ENCODE measurements around the gene CTSC. TPM values are rescaled to one million over a fixed set of nuclear protein-coding genes. Genes with fewer than 3 reads are reported as not detected.
"Not testable (repeated sequence)": the region's sequence is repeated elsewhere in the genome, so short reads cannot be mapped to it uniquely, and the experiment has no call there.

Gene CTSC
- total RNA-seq, 2 donors from 2014 or later: 75.2 to 90.0 TPM

DNA sequence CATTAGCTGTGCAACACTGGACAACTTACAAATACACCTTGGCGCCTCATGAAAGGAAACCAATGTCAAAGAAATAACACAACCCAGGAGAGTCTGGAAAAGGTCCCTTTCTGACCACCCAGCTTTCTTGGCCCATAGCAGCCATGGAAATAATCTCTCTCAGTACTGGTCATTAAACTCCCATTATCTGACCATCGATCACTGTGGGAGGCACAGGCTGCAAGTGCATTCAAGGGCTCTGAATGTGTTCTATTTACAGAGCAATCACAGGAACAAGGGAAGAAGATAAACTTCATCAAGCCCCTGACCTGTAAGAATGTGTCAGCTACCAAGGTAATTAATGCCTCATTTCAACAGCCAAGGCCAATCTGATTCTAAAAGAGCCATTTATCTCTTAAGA is 40.1 kb downstream of the CTSC start:
- no peak for DNase-seq
- intact Hi-C loops (cut with DNase I): no loop called here
- ATAC-seq: no peak

DNA sequence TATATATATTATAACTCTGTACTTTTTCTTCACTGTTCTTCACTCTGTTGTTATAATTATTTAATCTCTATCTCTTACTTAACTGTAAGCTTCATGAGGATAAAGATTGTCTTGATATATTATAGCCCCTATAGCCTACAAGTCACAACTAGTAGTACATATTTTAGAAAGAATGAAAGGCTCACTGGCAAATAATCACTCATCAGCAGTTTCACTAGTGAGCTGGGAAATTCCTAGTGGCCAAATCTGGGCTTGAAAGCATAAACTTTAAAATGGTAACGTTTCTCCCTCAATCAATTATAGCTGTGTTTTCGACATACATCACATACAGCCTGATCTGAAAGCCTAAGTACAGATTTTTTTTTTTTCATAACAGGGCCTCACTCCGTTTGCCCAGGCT is 42.5 kb downstream of the CTSC start:
- intact Hi-C loops (cut with DNase I): no loop called here
- no peak for DNase-seq
- ATAC-seq: no peak

GRCh38 chr11:88293931-88294330 is 43.6 kb downstream of the CTSC start:
- intact Hi-C loops (cut with DNase I): no loop called here
- DNase-seq: no peak
- ATAC-seq: peak in 1 of 2 donors; percentile 53

DNA sequence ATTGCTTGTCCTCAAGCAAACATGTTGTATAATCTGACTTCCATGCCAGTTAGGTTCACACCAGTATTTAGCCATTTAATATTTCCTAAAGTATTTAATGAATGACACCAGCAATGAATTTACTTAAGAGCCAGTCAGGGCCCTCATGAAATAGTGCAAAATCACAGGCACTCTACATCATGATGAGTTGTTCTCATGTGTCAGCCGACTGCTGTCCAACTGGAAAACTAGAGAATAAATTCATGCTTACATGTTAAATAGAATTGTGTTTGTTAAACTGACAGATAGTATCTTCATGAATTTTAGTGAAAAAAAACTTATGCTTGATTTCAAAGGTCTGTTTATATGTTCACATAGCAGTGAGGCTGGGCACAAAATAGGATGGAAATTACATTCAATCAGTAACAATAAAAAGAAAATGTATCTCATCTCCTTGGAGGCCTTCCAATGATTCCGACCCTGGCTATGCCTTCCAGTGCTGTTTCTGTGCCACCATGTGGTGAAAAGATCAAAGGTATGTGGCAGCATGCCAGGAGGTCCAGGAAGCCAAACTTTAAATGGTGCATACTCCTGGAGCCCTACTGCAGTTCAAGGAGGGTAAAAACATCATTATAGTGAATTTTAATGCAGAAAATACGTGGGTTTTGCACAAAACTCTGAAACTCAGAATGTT is 45.2 kb downstream of the CTSC start:
- DNase-seq (peak; percentile 24), ATAC-seq (no peak)
- intact Hi-C loops (cut with DNase I): no loop called here

- no peak for ATAC-seq
- DNase-seq: no peak
- intact Hi-C loops (cut with DNase I): no loop called here
Observed at GRCh38 chr11:88288560-88288959, 49.0 kb downstream of the CTSC start.

DNA sequence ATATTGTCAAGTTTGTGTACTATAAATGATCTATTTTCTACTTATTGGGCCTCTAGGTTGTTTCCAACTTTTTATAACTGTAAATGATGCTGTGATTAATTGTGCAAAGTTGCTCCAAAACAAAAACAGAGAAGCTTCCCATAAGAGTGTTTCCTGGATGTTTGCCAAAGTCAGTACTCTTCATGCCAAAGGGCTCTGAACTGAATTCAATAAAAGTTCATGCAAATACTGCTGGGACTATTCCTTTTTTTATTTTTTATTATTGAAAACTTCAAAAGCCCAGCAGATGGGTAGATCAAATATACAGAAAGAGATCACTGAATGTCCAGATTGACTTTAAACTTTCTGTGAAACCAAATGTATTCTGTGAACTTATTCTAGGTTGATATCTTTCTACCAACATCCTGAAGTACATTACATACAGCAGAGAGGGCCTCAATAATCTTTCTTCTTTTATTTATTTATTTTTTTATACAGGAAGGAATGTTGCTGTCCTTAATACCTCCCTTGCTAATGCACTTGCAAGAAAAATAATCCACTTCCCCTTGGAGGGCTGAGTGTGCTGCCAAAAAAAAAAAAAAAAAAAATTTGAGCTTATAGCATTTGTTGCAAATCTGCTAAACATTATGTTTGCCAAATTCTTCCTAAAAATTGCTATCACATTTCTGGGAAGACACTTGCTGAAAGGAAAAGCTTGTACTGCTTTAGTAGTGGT is 53.0 kb downstream of the CTSC start:
- DNase-seq: no peak
- no peak for ATAC-seq
- intact Hi-C loops (cut with DNase I): no loop called here

- DNase-seq (no peak), ATAC-seq (no peak)
- intact Hi-C loops (cut with DNase I): no loop called here
Observed at GRCh38 chr11:88282747-88283515, 54.6 kb downstream of the CTSC start.

GRCh38 chr11:88281317-88281712 is 56.2 kb downstream of the CTSC start:
- ATAC-seq (no peak), DNase-seq (no peak)
- intact Hi-C loops (cut with DNase I): no loop called here

DNA sequence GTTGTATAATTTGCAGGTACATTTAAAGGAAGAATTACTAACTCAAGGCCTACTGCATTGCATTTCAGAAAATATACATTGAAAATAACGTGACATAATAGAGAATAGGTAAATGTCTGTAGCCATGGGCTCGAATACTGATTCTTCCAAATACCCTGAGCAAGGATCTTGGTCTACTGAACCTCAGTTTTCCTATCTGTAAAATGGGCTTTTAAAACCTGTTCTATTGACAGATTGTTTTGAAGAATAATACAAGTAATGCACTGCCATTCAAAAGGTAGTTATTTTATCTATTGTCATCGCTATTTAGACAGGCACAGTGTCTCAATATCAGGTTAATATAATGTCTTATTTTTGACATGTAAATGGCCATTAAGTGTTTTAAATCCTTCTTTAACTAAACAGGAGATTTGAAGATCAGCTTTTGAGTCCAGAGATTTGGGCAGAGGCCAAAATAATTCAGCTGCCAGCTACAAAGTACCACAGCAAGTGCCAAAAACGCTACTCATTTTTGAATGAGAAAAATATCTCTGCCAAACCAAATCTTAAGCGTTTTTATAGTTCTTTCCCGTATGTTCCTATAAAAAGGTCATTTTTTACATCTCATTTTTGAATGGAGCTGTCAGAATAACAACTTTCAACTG is 56.7 kb downstream of the CTSC start:
- peak; percentile 30 for DNase-seq
- no peak for ATAC-seq
- intact Hi-C loops (cut with DNase I): no loop called here

- no peak for ATAC-seq
- intact Hi-C loops (cut with DNase I): no loop called here
- DNase-seq: no peak
Observed at GRCh38 chr11:88277349-88277915, 60.1 kb downstream of the CTSC start.

GRCh38 chr11:88275636-88276035 is 61.9 kb downstream of the CTSC start:
- intact Hi-C loops (cut with DNase I): no loop called here
- ATAC-seq: no peak
- no peak for DNase-seq

DNA sequence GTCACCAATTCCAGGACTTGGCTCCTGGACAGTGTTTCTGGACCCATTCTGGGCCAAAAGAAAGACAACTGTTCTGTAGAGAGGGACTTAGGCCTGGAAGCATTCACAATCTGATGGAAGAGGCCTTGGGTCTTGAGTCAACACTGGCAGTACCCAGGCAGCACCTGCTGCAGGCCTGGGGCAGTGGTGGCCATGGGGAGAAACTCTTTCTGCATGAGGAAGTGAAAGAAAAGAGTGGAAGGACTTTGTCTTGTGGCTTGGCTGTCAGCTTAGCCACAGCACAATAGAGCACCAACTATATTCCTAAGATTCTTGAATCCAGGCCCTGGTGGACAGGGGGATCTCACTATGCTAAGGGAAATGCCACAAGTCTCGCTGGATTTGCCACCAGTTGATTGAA is 70.6 kb downstream of the CTSC start:
- intact Hi-C loops (cut with DNase I): no loop called here
- no peak for ATAC-seq
- DNase-seq: no peak

DNA sequence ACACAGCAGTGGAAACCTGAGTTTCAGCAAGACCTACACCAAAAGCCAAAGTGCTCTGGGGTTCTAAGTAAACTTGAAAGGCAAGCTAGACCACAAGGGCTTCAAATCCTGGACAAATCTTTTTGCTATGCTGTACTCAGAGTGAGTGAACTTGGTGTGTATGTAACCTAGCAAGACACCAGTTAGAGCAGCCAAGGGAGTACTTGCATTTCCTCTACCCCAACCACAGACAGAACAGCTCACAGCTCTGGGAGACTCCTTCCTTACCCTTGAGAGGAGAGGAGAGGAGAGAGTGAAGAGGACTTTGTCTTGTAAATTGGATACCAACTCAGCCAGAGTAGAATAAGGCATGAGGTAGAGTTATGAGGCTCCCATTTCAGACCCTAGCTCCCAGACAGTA is 71.4 kb downstream of the CTSC start:
- intact Hi-C loops (cut with DNase I): no loop called here
- ATAC-seq: no peak

DNA sequence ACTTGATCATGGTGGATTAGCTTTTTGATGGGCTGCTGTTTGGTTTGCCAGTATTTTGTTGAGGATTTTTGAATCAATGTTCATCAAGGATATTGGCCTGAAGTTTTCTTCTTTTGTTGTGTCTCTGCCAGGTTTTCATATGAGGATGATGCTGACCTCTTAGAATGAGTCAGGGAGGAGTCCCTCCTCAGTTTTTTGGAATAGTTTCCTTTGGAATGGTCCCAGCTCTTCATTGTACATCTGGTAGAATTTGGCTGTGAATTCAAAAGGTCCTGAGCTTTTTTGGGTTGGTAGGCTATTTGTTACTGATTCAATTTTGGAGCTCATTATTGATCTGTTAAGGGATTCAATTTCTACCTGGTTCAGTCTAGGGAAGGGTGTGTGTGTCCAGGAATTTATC is 78.1 kb downstream of the CTSC start:
- DNase-seq: no peak
- ATAC-seq: no peak

More for the DNA sequence above, 71.4 kb downstream of the CTSC start:
- DNase-seq: no peak

DNA sequence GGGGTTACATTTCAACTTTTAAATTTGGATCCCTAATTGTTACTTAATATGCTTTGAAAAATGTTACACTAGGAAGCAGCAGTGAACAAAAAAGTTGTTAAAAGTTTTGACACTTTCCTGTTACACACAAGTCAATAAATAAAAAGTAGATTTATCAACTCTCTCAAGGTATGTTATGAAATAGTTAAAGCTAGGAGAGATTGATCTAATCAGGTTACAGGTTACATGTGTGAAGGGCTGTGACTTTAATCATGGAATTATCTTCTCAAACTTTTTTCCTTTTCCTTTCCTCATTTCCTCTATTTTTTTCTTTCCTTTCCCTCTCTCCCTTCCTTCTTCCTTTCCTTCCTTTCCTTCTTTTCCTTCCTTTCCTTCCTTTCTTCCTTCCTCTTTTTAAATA is 85.3 kb downstream of the CTSC start:
- intact Hi-C loops (cut with DNase I): no loop called here
- DNase-seq: no peak
- ATAC-seq: no peak

More for the DNA sequence above, 78.1 kb downstream of the CTSC start:
- intact Hi-C loops (cut with DNase I): no loop called here

- ATAC-seq (no peak), DNase-seq (no peak)
- intact Hi-C loops (cut with DNase I): no loop called here
Observed at GRCh38 chr11:88250566-88251242, 86.8 kb downstream of the CTSC start.

DNA sequence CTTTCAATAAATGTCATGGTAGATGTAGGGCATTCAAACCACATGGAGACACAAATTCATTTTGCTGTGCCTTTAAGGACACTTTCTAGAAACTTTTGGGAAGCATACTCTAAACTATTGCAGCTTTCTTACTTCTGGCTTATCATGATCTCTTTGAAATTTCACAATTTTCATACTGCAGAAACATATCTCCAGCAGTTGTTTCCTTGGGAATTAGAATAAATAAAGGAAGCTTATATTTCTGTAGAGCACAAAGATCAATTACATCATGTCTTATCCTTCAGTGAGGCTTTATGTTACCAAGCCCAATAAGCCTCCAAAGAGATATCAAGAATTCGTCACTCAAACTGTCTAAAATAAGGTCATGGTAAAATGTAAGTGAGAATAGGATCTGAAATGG is 87.8 kb downstream of the CTSC start:
- DNase-seq: no peak
- ATAC-seq: no peak
- intact Hi-C loops (cut with DNase I): no loop called here

DNA sequence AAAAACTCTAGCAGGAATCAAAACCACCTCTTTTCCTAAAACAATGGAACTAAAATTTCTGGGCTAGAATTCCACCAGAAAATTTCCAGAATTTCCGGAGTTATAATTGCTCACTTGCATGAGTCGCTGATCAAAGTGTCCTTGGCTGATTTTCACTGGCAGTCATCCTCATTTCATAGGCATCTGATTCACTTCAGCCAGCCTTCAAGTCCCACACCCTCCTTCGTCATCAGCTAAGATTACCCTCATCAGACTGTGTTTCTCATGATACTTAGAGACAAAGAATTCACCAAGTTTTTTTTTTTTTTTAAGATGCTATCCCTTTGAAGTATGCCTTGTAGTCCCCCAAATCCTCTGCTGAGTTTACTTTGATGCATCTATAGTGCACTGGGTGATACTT is 90.8 kb downstream of the CTSC start:
- ATAC-seq: peak in 1 of 2 donors; percentile 38
- intact Hi-C loops (cut with DNase I): no loop called here
- DNase-seq: no peak

DNA sequence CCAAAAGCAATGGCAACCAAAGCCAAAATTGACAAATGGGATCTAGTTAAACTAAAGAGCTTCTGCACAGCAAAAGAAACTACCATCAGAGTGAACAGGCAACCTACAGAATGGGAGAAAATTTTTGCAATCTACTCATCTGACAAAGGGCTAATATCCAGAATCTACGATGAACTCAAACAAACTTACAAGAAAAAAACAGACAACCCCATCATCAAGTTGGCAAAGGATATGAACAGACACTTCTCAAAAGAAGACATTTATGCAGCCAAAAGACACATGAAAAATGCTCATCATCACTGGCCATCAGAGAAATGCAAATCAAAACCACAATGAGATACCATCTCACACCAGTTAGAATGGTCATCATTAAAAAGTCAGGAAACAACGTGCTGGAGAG is 92.0 kb downstream of the CTSC start:
- ATAC-seq; intact Hi-C loops (cut with DNase I); DNase-seq: not testable (repeated sequence)

All from left cardiac atrium (tissue), 4 donors.